ENCODE results near the gene AMD1. TPM values are rescaled to one million over a fixed set of nuclear protein-coding genes. Genes with fewer than 3 reads are reported as not detected.

AMD1 gene
- total and polyA plus RNA-seq, 10 of the 15 experiments (the other 5 are each of a cell fraction or from before 2014, with no cell fraction given): 58.2 to 116 (median 79.3) TPM

DNA sequence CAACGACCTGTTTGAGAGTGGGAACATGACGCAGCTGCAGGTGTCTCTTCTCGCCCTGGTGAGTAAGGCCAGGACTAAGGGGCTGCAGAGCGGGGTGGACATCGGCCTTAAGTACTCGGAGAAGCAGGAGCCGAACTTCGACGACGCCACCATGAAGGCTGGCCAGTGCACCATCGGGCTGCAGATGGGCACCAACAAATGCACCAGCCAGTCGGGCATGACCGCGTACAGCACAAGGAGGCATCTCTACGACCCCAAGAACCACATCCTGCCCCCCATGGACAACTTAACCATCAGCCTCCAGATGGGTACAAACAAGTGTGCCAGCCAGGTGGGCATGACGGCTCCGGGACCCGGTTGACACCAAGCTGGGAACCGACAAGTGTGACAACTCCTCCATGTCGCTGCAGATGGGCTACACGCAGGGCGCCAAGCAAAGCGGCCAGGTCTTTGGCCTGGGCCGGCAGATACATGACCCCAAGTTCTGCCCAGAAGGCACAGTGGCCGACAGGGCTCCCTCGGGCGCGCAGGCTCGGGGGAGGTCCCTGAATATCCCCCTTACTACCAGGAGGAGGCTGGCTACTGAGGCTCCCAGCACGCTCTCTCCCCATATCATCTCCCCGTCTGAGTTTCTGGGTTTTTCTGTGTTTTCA is 15.9 kb upstream of the AMD1 start (continued):
- TF ChIP-seq, protein P1, sequence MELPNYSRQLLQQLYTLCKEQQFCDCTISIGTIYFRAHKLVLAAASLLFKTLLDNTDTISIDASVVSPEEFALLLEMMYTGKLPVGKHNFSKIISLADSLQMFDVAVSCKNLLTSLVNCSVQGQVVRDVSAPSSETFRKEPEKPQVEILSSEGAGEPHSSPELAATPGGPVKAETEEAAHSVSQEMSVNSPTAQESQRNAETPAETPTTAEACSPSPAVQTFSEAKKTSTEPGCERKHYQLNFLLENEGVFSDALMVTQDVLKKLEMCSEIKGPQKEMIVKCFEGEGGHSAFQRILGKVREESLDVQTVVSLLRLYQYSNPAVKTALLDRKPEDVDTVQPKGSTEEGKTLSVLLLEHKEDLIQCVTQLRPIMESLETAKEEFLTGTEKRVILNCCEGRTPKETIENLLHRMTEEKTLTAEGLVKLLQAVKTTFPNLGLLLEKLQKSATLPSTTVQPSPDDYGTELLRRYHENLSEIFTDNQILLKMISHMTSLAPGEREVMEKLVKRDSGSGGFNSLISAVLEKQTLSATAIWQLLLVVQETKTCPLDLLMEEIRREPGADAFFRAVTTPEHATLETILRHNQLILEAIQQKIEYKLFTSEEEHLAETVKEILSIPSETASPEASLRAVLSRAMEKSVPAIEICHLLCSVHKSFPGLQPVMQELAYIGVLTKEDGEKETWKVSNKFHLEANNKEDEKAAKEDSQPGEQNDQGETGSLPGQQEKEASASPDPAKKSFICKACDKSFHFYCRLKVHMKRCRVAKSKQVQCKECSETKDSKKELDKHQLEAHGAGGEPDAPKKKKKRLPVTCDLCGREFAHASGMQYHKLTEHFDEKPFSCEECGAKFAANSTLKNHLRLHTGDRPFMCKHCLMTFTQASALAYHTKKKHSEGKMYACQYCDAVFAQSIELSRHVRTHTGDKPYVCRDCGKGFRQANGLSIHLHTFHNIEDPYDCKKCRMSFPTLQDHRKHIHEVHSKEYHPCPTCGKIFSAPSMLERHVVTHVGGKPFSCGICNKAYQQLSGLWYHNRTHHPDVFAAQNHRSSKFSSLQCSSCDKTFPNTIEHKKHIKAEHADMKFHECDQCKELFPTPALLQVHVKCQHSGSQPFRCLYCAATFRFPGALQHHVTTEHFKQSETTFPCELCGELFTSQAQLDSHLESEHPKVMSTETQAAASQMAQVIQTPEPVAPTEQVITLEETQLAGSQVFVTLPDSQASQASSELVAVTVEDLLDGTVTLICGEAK (IDR thresholded peaks at IDR 0.05; ENCODE audit: borderline replicate concordance): no peak
- TF ChIP-seq, protein P2, sequence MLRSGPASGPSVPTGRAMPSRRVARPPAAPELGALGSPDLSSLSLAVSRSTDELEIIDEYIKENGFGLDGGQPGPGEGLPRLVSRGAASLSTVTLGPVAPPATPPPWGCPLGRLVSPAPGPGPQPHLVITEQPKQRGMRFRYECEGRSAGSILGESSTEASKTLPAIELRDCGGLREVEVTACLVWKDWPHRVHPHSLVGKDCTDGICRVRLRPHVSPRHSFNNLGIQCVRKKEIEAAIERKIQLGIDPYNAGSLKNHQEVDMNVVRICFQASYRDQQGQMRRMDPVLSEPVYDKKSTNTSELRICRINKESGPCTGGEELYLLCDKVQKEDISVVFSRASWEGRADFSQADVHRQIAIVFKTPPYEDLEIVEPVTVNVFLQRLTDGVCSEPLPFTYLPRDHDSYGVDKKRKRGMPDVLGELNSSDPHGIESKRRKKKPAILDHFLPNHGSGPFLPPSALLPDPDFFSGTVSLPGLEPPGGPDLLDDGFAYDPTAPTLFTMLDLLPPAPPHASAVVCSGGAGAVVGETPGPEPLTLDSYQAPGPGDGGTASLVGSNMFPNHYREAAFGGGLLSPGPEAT (IDR thresholded peaks at IDR 0.05; ENCODE audit: low read depth): no peak
- TF ChIP-seq ZNF207 (IDR thresholded peaks at IDR 0.05; ENCODE audit: borderline replicate concordance) (no peak), JUNB (IDR thresholded peaks at IDR 0.05) (no peak), PAX8 (IDR thresholded peaks at IDR 0.05) (no peak), IRF4 (IDR thresholded peaks at IDR 0.05; ENCODE audit: low read depth, low read length) (no peak)

DNA sequence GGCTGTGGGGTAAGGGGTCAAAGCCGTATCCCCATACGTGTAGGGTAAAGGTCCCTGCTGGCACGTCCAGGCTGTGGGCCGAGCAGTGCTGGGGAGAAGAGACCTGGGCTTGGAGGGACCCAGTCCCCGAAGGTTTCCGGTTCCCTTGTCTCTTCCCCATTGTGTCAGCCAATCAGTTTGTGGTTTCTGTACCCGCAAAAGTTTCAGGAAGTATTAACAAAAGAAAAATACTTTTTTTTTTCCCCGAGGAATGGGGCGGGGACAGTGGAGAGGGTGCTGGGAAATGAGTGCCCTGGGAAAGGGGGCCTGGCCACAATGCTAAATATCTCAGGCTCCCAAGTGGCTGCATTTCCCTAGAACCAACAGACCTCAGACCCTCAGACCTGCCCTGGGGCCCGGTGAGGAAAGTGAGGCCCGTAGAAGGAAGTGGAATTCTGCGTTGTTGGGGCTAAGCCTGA is 15.2 kb upstream of the AMD1 start:
- TF ChIP-seq, protein P3, sequence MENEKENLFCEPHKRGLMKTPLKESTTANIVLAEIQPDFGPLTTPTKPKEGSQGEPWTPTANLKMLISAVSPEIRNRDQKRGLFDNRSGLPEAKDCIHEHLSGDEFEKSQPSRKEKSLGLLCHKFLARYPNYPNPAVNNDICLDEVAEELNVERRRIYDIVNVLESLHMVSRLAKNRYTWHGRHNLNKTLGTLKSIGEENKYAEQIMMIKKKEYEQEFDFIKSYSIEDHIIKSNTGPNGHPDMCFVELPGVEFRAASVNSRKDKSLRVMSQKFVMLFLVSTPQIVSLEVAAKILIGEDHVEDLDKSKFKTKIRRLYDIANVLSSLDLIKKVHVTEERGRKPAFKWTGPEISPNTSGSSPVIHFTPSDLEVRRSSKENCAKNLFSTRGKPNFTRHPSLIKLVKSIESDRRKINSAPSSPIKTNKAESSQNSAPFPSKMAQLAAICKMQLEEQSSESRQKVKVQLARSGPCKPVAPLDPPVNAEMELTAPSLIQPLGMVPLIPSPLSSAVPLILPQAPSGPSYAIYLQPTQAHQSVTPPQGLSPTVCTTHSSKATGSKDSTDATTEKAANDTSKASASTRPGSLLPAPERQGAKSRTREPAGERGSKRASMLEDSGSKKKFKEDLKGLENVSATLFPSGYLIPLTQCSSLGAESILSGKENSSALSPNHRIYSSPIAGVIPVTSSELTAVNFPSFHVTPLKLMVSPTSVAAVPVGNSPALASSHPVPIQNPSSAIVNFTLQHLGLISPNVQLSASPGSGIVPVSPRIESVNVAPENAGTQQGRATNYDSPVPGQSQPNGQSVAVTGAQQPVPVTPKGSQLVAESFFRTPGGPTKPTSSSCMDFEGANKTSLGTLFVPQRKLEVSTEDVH (IDR thresholded peaks at IDR 0.05; ENCODE audit: low read depth, partially characterized antibody): no peak
- TF ChIP-seq FOS (IDR thresholded peaks at IDR 0.05; ENCODE audit: borderline replicate concordance, extremely low read depth, insufficient read length) (no peak), CREB1 (IDR thresholded peaks at IDR 0.05; ENCODE audit: low read depth) (no peak), RUNX3 (IDR thresholded peaks at IDR 0.05; ENCODE audit: low read length) (peak; percentile 80)
- TF ChIP-seq, protein P4, sequence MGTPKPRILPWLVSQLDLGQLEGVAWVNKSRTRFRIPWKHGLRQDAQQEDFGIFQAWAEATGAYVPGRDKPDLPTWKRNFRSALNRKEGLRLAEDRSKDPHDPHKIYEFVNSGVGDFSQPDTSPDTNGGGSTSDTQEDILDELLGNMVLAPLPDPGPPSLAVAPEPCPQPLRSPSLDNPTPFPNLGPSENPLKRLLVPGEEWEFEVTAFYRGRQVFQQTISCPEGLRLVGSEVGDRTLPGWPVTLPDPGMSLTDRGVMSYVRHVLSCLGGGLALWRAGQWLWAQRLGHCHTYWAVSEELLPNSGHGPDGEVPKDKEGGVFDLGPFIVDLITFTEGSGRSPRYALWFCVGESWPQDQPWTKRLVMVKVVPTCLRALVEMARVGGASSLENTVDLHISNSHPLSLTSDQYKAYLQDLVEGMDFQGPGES (IDR thresholded peaks at IDR 0.05): no peak
- peak; percentile 56 for ATAC-seq
- Histone ChIP-seq H3K79me2 (ENCODE audit: control insufficient read depth, insufficient read depth, low read length) (no peaks in the 10 kb centered on the region), H3K4me2 (ENCODE audit: control insufficient read depth, insufficient read depth) (peak overlapping the region; percentile 48; the same call in 1 of the 2 replicates), H3K27ac (ENCODE audit: control insufficient read depth, insufficient read depth) (peak overlapping the region; percentile 44), H3K4me3 (no peak overlapping the region), H4K20me1 (ENCODE audit: control insufficient read depth, insufficient read depth) (no peaks in the 10 kb centered on the region), H3K4me1 (ENCODE audit: control insufficient read depth, insufficient read depth, low read length) (peaks cover 8% of the 10 kb centered on the region), H3K9ac (ENCODE audit: control insufficient read depth, insufficient read depth, low read length) (peak overlapping the region; percentile 29; the same call in 1 of the 2 replicates), H3K27me3 (replicated peaks in 1 of 2; ENCODE audit: control insufficient read depth in 2 of 2, insufficient read depth in 2 of 2, low read length in 1 of 2) (no peaks in the 10 kb centered on the region), H2AFZ (ENCODE audit: control insufficient read depth, low read depth, low read length) (peak overlapping the region; percentile 83), H3K9me3 (replicated peaks; ENCODE audit: control insufficient read depth, insufficient read depth, low read length) (no peaks in the 10 kb centered on the region; the same call in 2 of the 3 replicates), H3K36me3 (ENCODE audit: control insufficient read depth in 2 of 2, insufficient read depth in 2 of 2, low read length in 1 of 2) (no peaks in the 10 kb centered on the region)
- intact Hi-C loops (cut with micrococcal nuclease; ENCODE audit: unreplicated experiment) (no loop called here), in situ Hi-C loops (cut with MboI) (no loop called here)
- RAD21 ChIA-PET (ENCODE audit: unreplicated experiment): no interaction called here
- no TSS peak for BruUV-seq (replicated peaks)
- no peak for DNase-seq (ENCODE audit: low read depth, low spot score)
- POLR2A ChIA-PET: no interaction called here
- SMC1A ChIA-PET (ENCODE audit: uncharacterized antibody, unreplicated experiment): no interaction called here
- CTCF ChIA-PET: no interaction called here
- no peak for FAIRE-seq
- 47% methylated on average over 12 of the region's 12 CpGs for WGBS (ENCODE audit: insufficient coverage, insufficient replicate concordance, low lambda C conversion rate, missing lambda C conversion rate)

All from GM12878 (cell line).